ENCODE results near the gene APBB1IP.
"Not testable (repeated sequence)": the region's sequence is repeated elsewhere in the genome, so short reads cannot be mapped to it uniquely, and the experiment has no call there.

APBB1IP gene

DNA sequence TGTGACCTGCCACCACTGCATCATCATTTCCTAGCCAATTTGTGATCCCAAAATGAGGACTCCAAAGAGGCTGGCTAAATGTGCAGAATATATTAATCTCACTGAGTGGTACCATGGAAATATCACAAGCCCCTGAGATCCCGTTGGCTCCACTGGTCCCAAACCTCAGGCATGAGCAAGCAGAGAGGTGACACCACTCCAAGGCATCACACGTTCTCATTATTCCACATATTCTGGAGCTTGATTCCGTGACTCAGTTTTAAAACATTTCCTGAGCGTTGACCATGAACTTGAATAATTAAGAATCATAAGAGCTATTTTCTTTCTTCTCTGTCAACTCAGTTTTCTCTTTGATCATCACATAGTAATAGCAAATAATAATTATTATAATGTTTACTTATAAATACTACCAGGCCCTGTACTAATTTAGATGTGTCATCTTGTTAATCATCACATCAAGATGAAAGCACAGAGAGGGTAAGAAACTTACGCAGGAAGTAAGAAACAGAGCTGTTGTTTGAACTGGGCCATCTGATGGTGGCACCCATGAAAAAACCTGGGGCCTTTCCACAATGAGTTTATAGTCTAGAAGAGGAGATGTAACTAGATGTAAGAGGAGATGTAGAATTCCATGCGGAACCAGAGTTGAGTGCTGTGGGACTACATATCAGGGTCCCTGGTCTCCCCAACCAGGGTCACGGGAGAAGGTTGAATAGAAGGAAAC lies 3.5 kb downstream of the APBB1IP start:
- DNase-seq (ENCODE audit: low read depth in 2 of 2) = no peak

GRCh38 chr10:26445411-26446031 lies 7.4 kb downstream of the APBB1IP start:
- DNase-seq (ENCODE audit: low read depth in 2 of 2) = no peak

- DNase-seq (ENCODE audit: low read depth in 2 of 2) = no peak
Observed at GRCh38 chr10:26446258-26446657, 8.1 kb downstream of the APBB1IP start.

GRCh38 chr10:26448292-26448691 lies 10.2 kb downstream of the APBB1IP start:
- no peak for DNase-seq (ENCODE audit: low read depth in 2 of 2)

DNA sequence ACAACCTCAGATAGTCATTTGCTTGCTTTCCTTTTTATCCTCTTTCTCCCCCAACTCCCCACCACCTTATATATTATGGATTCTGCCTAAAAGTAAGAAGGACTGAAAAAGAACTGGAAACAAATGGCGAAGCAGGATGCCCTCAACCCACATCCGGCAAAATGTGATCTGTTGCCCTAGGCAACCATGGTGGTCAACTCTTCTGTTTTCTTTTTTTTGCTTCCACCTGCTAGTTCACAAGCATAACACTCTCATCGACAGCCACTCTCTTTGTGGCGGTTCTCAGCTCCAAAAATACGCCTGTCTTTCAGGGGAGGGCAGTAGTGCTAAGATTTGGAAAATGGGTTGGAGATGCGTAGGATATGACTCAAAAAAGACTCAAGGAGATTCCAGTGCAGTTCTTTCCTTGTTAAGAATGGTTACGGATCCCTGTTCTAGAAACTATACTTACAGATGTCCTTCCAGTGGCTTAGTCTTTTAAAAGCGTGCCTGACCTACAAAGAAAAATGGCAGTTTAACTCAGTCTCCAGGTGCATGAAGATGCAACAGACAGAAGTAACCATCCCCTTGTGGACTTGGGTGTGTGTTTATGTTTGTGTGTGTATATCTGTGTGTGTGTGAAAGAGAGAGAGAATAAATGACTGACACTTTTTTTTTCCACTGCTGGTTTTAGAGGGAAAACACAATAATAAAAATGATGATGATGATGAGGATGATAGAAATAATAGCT lies 10.7 kb downstream of the APBB1IP start:
- DNase-seq (ENCODE audit: low read depth in 2 of 2) = no peak

DNA sequence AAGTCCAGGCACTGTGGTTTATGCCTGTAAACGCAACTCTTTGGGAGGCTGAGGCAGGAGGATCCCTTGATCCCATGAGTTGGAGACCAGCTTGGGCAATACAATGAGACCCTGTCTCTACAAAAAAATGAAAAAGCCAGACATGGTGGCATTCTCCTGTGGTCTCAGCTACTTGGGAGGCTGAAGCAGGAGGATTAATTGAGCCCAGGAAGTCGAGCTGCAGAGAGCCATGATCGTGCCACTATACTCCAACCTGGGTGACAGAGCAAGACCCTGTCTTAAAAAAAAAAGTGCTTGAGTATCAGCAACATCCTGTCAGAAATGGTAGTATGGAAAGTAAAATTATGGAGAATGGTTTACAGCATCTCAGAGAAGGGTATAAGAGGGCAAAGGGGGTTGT lies 11.6 kb downstream of the APBB1IP start:
- DNase-seq (ENCODE audit: low read depth in 2 of 2) = no peak

DNA sequence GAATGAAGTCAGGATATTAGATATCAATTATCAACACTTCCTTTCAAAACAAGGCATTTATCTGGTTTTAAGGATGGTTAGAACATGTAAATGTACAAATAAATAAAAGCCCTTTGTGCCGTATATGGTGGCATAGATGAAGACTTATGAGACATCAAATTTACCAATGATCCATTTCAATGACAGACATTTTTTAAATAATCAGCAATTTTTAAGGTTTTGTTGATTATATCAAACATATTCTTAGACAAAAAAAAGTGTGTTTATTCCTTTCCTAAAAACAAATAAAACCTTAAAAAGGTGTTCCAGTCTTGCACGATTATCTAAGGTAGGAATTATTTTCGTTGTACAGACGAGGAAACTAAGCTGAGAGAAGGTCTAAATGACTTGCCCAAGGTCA lies 13.8 kb downstream of the APBB1IP start:
- no peak for DNase-seq (ENCODE audit: low read depth in 2 of 2)

- DNase-seq (ENCODE audit: low read depth in 2 of 2) = no peak
Observed at GRCh38 chr10:26453850-26454249, 15.7 kb downstream of the APBB1IP start.

DNA sequence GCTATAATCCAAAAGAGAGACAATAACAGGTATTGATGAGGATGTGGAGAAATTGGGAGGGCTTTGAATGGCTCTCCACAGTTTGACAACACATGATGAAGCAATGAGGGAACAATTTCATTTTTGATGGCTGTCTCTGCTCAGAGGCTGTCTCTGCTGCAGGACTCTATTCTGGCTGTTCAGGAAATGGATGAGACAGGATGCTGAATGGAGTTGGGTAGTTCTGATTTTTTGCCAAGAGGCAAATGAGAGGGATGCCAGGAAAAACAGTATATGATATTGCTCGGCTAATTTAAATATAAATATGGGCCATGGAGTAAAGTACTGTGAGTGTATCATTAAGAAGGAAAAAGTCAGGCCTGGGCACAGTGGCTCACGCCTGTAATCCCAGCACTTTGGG lies 16.8 kb downstream of the APBB1IP start:
- DNase-seq (ENCODE audit: low read depth in 2 of 2) = no peak

GRCh38 chr10:26455567-26456315 lies 17.6 kb downstream of the APBB1IP start:
- no peak for DNase-seq (ENCODE audit: low read depth in 2 of 2)

DNA sequence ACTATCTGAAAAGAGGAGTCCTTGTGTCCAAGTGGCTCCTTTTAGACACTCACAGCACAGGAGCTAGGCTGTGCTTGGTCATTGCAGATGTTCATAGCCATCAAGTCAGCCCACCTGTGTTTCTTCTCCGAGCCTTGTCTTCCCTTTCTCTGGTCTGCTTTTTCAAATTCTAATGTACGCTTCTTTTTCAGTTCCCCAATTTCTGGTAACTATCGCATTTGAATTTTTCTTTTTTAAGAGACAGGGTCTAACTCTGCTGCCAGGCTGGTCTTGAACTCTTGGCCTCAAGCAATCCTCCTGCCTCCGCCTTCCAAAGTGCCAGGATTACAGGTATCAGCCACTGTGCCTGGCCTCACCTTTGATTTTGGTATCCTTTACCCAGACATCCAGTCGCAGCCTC lies 18.9 kb downstream of the APBB1IP start:
- DNase-seq (ENCODE audit: low read depth in 2 of 2) = no peak

GRCh38 chr10:26460736-26461135 lies 22.6 kb downstream of the APBB1IP start:
- no peak for DNase-seq (ENCODE audit: low read depth in 2 of 2)

DNA sequence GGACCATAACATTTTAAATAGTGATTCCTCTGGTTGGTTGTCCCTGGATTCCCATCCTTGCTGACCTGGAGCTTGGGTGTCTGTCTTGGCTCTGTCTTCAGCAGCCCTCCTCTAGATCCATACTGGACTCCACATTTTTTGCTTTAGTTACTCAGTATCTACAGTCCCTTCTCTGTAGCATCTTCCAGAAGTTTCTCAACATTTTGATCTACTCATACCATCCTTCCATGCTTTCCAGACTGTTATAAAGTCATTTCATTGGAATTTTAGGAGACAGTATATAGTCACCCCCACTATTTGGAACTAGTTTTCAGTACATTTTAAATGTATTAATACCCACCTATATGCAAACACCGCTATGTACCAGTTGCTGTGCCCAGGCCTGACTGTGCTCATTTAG lies 25.8 kb downstream of the APBB1IP start:
- DNase-seq (ENCODE audit: low read depth in 2 of 2) = no peak

- DNase-seq (ENCODE audit: low read depth in 2 of 2) = no peak
Observed at GRCh38 chr10:26464632-26465280, 26.6 kb downstream of the APBB1IP start.

GRCh38 chr10:26466531-26466930 lies 28.4 kb downstream of the APBB1IP start:
- not testable (repeated sequence) for DNase-seq (ENCODE audit: low read depth in 2 of 2)

DNA sequence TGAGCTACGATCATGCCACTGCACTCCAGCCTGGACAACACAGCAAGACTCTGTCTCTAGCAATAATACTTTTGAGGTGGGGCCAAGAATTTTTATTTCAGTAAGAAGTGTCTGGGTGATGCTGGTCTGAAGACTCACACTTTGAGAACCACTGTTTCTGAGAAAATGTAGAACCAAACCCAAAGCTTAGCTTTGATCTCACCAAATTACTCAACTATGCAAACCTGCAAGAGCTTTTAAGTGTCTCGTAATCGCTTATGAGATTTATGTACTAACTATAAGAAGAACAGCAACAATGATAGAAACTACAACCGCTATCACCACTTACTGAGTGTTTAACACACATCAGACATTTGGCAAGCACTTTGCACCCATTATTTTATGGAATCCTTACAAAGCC lies 29.5 kb downstream of the APBB1IP start:
- no peak for DNase-seq (ENCODE audit: low read depth in 2 of 2)

DNA sequence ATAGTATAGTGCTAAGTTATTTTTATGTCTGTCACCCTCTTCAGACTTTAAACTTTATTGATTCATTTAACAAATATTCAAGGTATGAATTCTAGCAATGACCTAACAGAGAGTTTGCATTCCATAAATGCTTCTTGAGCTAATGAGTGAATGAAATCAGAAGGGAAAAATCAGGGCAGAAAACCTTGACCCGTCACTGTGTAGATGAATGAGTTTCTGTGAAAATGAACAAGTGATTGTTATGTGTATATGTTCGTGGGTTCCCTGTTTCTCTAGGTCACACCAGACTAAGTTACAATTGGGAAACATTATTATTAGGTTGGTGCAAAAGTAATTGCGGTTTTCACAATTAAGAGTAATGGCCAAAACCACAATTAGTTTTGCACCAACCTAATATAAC lies 30.1 kb downstream of the APBB1IP start:
- no peak for DNase-seq (ENCODE audit: low read depth in 2 of 2)

- no peak for DNase-seq (ENCODE audit: low read depth in 2 of 2)
Observed at GRCh38 chr10:26468700-26469099, 30.6 kb downstream of the APBB1IP start.

GRCh38 chr10:26472492-26472778 lies 34.3 kb downstream of the APBB1IP start:
- no peak for DNase-seq (ENCODE audit: low read depth in 2 of 2)

GRCh38 chr10:26474026-26474425 lies 35.9 kb downstream of the APBB1IP start:
- DNase-seq (ENCODE audit: low read depth in 2 of 2) = no peak

GRCh38 chr10:26474845-26475244 lies 36.7 kb downstream of the APBB1IP start:
- not testable (repeated sequence) for DNase-seq (ENCODE audit: low read depth in 2 of 2)

GRCh38 chr10:26475386-26475785 lies 37.2 kb downstream of the APBB1IP start:
- no peak for DNase-seq (ENCODE audit: low read depth in 2 of 2)
